Spleen (tissue), 11 donors: Measurements from ENCODE around the gene DMRT1. TPM values are rescaled to one million over a fixed set of nuclear protein-coding genes. Genes with fewer than 3 reads are reported as not detected.

Experiments
- DNase-seq: peaks from one replicate; pipeline ENCODE4 v3.0.0-alpha.2; 2020
- H3K27ac ChIP-seq, 8 donors: fragments of 200-600 bp; sonication (generic) in 7 of 8; 1 replicate in 4 of 8; 2 replicates in 4 of 8; pipeline versions ENCODE4 v1.5.0 to v1.8.0; 2016 to 2021; ENCODE audit warnings: inconsistent platforms in 4 of 8, mild to moderate bottlenecking in 4 of 8, moderate library complexity in 1 of 8
- H3K27me3 ChIP-seq, 7 donors: fragments of 200-600 bp; sonication (generic) in 6 of 7; replicated peaks in 1 of 7; 1 replicate in 4 of 7; 2 replicates in 3 of 7; pipeline versions ENCODE4 v1.5.0 to v1.8.0; 2016 to 2021; ENCODE audit warnings: inconsistent platforms in 3 of 7, mild to moderate bottlenecking in 1 of 7
- H3K36me3 ChIP-seq, 6 donors: fragments of 200-600 bp; sonication (generic) in 5 of 6; 1 replicate in 4 of 6; 2 replicates in 2 of 6; pipeline versions ENCODE4 v1.5.0 to v1.8.0; 2016 to 2021; ENCODE audit warnings: inconsistent platforms in 2 of 6
- H3K4me1 ChIP-seq, 6 donors: fragments of 200-600 bp; sonication (generic) in 5 of 6; 1 replicate in 3 of 6; 2 replicates in 3 of 6; pipeline versions ENCODE4 v1.5.0 to v1.8.0; 2016 to 2021; ENCODE audit warnings: inconsistent platforms in 3 of 6
- H3K4me3 ChIP-seq, 8 donors: fragments of 200-600 bp; sonication (generic) in 7 of 8; 1 replicate in 4 of 8; 2 replicates in 4 of 8; pipeline versions ENCODE4 v1.5.0 to v1.8.0; 2016 to 2021; ENCODE audit warnings: inconsistent platforms in 4 of 8, mild to moderate bottlenecking in 4 of 8, moderate library complexity in 2 of 8
- H3K9me3 ChIP-seq, 8 donors: fragments of 200-600 bp; sonication (generic) in 7 of 8; 1 replicate in 4 of 8; 2 replicates in 4 of 8; pipeline versions ENCODE4 v1.5.0 to v1.8.0; 2016 to 2021; ENCODE audit warnings: inconsistent platforms in 4 of 8
- POLR2A ChIP-seq, 3 donors: fragments of 450-650 bp; IDR thresholded peaks; one replicate each; pipeline ENCODE4 v1.5.1; 2017; ENCODE audit warnings: antibody characterized with exemption in 3 of 3, mild to moderate bottlenecking in 1 of 3
- POLR2AphosphoS5 ChIP-seq, 3 donors: sonication (generic); formaldehyde crosslinking; IDR thresholded peaks; one replicate each; pipeline ENCODE4 v1.5.1; 2017; ENCODE audit warnings: antibody characterized with exemption in 3 of 3
- WGBS, 5 donors: extraction: QIAGEN DNeasy Blood & Tissue Kit in 3 of 5; methylation state at CpG; one replicate each; pipeline versions ENCODE4 v1.1.5 to v1.1.7; 2013 to 2018; 5-methylcytosine and 5-hydroxymethylcytosine counted together
- intact Hi-C: fragments of 100-400 bp; cut with DNase I; formaldehyde crosslinking; loops from one replicate; pipeline ENCODE4 v1.15.0; 2023; ENCODE audit warnings: low total_unique reads
- polyA plus RNA-seq, 3 donors: library from polyadenylated mRNA; stranded (reverse); fragments of 200-250 nt; gene quantifications; one replicate each; pipeline ENCODE4 v1.2.1, GENCODE V29; 2013
- total RNA-seq, 7 donors: library from RNA; depleted of rRNA in 3 of 7; stranded (reverse); fragments of >200 nt in 3 of 7; fragmentation: NEBNext Ultra II Directional in 4 of 7; extraction: Animal tissue kit (Norgen Biotek cat#: 25700) in 4 of 7; gene quantifications; one replicate each; pipeline versions ENCODE4 v1.1.0 to v1.2.1, GENCODE V29; 2016 to 2021
- TF ChIP-seq, protein P1 (sequence below), 11 experiments: fragments of 200-600 bp in 7 of 11; fragments of 450-650 bp in 4 of 11; sonication (generic) in 4 of 11; IDR thresholded peaks in 8 of 11; conservative IDR thresholded peaks in 3 of 11; 1 replicate in 7 of 11; 2 replicates in 4 of 11; pipeline versions ENCODE4 v1.4.0 to v1.8.0; 2016 to 2021; ENCODE audit warnings: antibody characterized with exemption in 11 of 11, inconsistent platforms in 4 of 11, mild to moderate bottlenecking in 1 of 11
- donor health status: healthy with polysubstance abuse.
- donor health status: DM: no; HTN: no; CAD: no; lungs with moderate emphysema.
- donor health status: DM: no; HTN: no; CAD: no.
- donor health status: Bipolar disorder and iron deficiency.
- donor health status: healthy.
- donor health status: DM: no; HTN: no; CAD: no.
- donor health status: DM: yes; HTN: yes; CAD: no.

Gene DMRT1
- total and polyA plus RNA-seq, 10 donors = not detected

DNA sequence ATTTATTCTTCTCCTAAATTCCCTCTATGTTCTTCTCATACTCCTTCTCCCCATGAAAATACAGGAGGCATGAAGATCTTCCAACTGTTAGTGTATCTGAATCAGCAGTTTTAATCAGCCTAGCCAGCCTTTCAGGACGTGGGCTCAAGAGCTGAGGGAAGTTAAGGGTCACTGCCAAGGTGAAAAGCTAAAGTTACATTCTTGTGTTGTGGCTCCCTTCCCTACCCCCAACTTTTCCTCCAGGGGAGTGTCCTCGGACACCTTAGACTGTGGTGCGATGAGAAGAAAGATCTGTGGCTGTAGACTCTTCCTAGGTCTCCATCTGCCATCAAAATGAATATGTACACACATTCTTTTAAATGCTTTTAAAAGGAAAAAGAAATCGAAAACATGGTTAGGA is 139.1 kb downstream of the DMRT1 start:
- Histone ChIP-seq H3K4me1 (peaks cover 4 to 21% (median 15%) of the 10 kb centered on the region in 6 donors), H3K36me3 (no peaks in the 10 kb centered on the region), H3K27ac (no peak overlapping the region), H3K27me3 (peaks cover 0 to 97% (median 79%) of the 10 kb centered on the region in 7 donors), H3K4me3 (no peak overlapping the region), H3K9me3 (no peaks in the 10 kb centered on the region)
- intact Hi-C loops = no loop called here
- WGBS, 5 donors = 5 to 16% (median 9%) methylated on average over 4 of the region's 4 CpGs
- DNase-seq = no peak
- TF ChIP-seq, protein P1, sequence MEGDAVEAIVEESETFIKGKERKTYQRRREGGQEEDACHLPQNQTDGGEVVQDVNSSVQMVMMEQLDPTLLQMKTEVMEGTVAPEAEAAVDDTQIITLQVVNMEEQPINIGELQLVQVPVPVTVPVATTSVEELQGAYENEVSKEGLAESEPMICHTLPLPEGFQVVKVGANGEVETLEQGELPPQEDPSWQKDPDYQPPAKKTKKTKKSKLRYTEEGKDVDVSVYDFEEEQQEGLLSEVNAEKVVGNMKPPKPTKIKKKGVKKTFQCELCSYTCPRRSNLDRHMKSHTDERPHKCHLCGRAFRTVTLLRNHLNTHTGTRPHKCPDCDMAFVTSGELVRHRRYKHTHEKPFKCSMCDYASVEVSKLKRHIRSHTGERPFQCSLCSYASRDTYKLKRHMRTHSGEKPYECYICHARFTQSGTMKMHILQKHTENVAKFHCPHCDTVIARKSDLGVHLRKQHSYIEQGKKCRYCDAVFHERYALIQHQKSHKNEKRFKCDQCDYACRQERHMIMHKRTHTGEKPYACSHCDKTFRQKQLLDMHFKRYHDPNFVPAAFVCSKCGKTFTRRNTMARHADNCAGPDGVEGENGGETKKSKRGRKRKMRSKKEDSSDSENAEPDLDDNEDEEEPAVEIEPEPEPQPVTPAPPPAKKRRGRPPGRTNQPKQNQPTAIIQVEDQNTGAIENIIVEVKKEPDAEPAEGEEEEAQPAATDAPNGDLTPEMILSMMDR (IDR thresholded peaks at IDR 0.05 in 8 of 11, conservative IDR thresholded peaks at IDR 0.05 in 3 of 11) = no peak
- no peak for TF ChIP-seq POLR2AphosphoS5 (IDR thresholded peaks at IDR 0.05)
- no peak for TF ChIP-seq POLR2A (IDR thresholded peaks at IDR 0.05)

DNA sequence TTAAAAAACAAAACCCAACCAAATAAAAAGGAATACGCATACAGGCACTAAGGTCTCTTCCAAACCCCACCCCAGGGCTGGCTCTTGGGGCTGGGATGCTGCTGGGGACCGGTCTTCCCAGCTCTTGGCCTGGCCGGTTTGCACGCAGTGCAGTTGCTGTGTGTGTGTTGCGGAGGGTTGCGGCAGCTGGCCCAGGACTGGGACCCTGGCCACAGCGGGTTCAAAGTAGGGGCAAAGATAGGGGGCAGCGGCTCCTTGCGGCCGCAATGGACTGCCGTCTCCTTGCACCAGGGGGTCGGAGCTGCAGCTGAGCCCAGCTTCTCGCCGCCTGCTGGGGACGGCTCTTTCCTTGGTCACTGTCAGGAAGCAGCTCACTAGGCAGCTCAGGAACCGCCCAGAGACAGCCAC is 140.0 kb downstream of the DMRT1 start:
- Histone ChIP-seq H3K27ac (no peak overlapping the region), H3K4me3 (no peak overlapping the region), H3K36me3 (no peaks in the 10 kb centered on the region), H3K27me3 (peaks cover 0 to 97% (median 79%) of the 10 kb centered on the region in 7 donors), H3K4me1 (peaks cover 0 to 14% (median 8%) of the 10 kb centered on the region in 6 donors), H3K9me3 (no peaks in the 10 kb centered on the region)
- no peak for TF ChIP-seq POLR2A (IDR thresholded peaks at IDR 0.05)
- TF ChIP-seq, protein P1 (IDR thresholded peaks at IDR 0.05 in 8 of 11, conservative IDR thresholded peaks at IDR 0.05 in 3 of 11) = no peak
- no peak for TF ChIP-seq POLR2AphosphoS5 (IDR thresholded peaks at IDR 0.05)
- 13 to 21% (median 19%) methylated on average over 16 of the region's 16 CpGs for WGBS, 5 donors
- intact Hi-C loops = no loop called here
- DNase-seq = no peak

DNA sequence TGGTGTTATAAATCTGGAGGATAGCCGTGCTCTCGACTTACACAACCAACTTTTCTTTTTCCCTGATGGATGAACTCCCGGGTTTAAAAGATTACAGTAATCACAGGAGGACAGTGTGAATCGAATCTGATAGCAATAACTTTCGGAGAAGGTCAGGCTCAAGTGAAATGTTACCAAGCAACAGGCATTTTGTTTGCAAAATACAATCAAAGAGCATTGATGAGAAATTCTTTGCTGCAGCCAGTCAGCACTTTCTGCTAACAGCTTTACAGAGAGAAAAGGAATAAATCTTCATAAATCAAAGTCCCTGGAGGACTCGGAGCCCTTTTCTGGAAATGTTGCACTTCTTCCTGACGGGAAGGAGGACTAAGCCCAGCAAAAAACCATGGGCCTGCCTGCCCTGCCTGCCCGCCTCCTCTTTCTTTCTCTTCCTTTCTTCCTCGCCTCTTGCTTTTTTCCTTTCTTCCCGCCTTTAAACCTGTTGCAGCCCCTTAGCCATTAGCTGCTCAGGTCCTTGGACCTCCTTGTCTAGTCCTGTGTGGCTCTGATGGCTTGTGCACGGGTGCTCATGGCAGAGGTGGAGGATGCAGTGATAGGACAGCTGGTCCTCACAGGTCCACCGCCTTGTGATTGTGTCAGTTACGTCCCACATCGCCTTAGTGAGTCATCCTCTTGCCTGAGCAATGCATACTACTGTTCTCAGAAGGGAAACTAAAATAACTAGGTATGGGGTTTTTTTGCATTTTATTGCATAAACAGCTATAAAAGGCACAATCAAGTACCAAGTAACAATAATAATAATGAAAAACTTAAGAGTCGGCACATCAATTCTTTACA is 141.1 kb downstream of the DMRT1 start:
- Histone ChIP-seq H3K27me3 (peaks cover 0 to 93% (median 70%) of the 10 kb centered on the region in 7 donors), H3K4me1 (peaks cover 0 to 8% (median 0%) of the 10 kb centered on the region in 6 donors), H3K36me3 (no peaks in the 10 kb centered on the region), H3K4me3 (no peak overlapping the region), H3K27ac (no peak overlapping the region), H3K9me3 (no peaks in the 10 kb centered on the region)
- WGBS, 5 donors = 47 to 52% (median 48%) methylated on average over 15 of the region's 15 CpGs
- DNase-seq = no peak
- TF ChIP-seq, protein P1 (IDR thresholded peaks at IDR 0.05 in 8 of 11, conservative IDR thresholded peaks at IDR 0.05 in 3 of 11) = no peak
- no peak for TF ChIP-seq POLR2A (IDR thresholded peaks at IDR 0.05)
- no peak for TF ChIP-seq POLR2AphosphoS5 (IDR thresholded peaks at IDR 0.05)
- intact Hi-C loops = no loop called here

DNA sequence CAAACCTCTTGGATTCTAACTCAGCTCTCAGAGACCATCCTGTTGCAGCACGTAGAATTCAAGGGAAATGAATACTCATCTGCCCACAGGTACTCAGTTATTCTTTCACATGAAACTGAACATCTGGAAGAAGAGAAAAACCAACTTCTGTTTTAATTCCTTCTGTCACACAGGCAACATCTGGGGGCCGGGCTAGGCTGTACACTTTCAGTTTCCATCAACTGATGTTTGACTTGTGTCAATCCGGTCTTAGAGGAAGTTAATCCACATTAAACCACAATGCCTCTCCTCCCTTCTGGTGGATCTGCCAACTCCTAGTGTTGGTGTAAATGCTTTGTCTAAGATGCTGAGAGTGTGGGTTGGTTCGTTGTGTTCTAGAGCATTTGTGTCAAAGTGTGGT is 152.5 kb downstream of the DMRT1 start:
- WGBS, 5 donors = 30 to 42% (median 37%) methylated on average over 4 of the region's 4 CpGs
- Histone ChIP-seq H3K27ac (peak overlapping the region in 1 of 8 donors; percentile 2), H3K27me3 (peaks cover 0 to 22% (median 0%) of the 10 kb centered on the region in 7 donors), H3K9me3 (peaks cover 0 to 12% (median 7%) of the 10 kb centered on the region in 8 donors), H3K4me3 (no peak overlapping the region), H3K4me1 (peaks cover 0 to 8% (median 0%) of the 10 kb centered on the region in 6 donors), H3K36me3 (no peaks in the 10 kb centered on the region)
- intact Hi-C loops = no loop called here
- no peak for DNase-seq
- TF ChIP-seq, protein P1 (IDR thresholded peaks at IDR 0.05 in 8 of 11, conservative IDR thresholded peaks at IDR 0.05 in 3 of 11) = no peak
- TF ChIP-seq POLR2AphosphoS5 (IDR thresholded peaks at IDR 0.05) = no peak
- no peak for TF ChIP-seq POLR2A (IDR thresholded peaks at IDR 0.05)
